Mammary epithelial cell (primary cell): Measurements from ENCODE around the gene USH2A.

Experiments used
- CTCF ChIP-seq, 2 donors: IDR thresholded peaks in 1 of 2; conservative IDR thresholded peaks in 1 of 2; 2 replicates each; pipeline ENCODE4 v1.5.1; 2011 to 2012; ENCODE audit warnings: inconsistent platforms in 2 of 2, low read length in 2 of 2, mild to moderate bottlenecking in 2 of 2, control low read depth in 1 of 2, low read depth in 1 of 2; ENCODE audit not compliant: insufficient read depth in 1 of 2; ENCODE audit errors: extremely low read depth in 1 of 2
- EZH2 ChIP-seq: IDR thresholded peaks from 2 replicates; pipeline ENCODE4 v1.6.1; 2012; ENCODE audit warnings: low read length, inconsistent platforms, borderline replicate concordance

GRCh38 chr1:215878843-215879242, 544.4 kb downstream of the USH2A start:
- TF ChIP-seq CTCF (conservative IDR thresholded peaks at IDR 0.05 in 1 of 2, IDR thresholded peaks at IDR 0.05 in 1 of 2; ENCODE audit: extremely low read depth in 1 of 2, insufficient read depth in 1 of 2, low read depth in 1 of 2, low read length in 2 of 2) (no peak), EZH2 (no peak)
